H9 (cell line): ENCODE data around the gene C6orf136. TPM values are rescaled to one million over a fixed set of nuclear protein-coding genes. Genes with fewer than 3 reads are reported as not detected.

Experiments used
- DNase-seq: peaks from one replicate; pipeline ENCODE4 v3.0.0-alpha.2; 2017
- H2AFZ ChIP-seq: one replicate; pipeline ENCODE4 v1.6.1; 2013; ENCODE audit warnings: mild to moderate bottlenecking, low read length, control low read depth, moderate library complexity
- H2AK5ac ChIP-seq: 2 replicates; pipeline ENCODE4 v1.6.1; 2013; ENCODE audit warnings: low read length, control low read depth, mixed read lengths; ENCODE audit not compliant: insufficient read length
- H2BK120ac ChIP-seq: one replicate; pipeline ENCODE4 v1.6.1; 2013; ENCODE audit warnings: low read depth, mild to moderate bottlenecking, low read length, control low read depth, inconsistent platforms; ENCODE audit not compliant: poor library complexity, severe bottlenecking
- H2BK12ac ChIP-seq: 2 replicates; pipeline ENCODE4 v1.6.1; 2013; ENCODE audit warnings: low read length, control low read depth, mixed read lengths, low read depth; ENCODE audit not compliant: insufficient read length
- H2BK15ac ChIP-seq: 2 replicates; pipeline ENCODE4 v1.6.1; 2013; ENCODE audit warnings: low read depth, low read length, control low read depth
- H2BK20ac ChIP-seq: one replicate; pipeline ENCODE4 v1.6.1; 2013; ENCODE audit warnings: low read depth, mild to moderate bottlenecking, low read length, control low read depth, inconsistent platforms; ENCODE audit not compliant: poor library complexity, severe bottlenecking
- H2BK5ac ChIP-seq: 2 replicates; pipeline ENCODE4 v1.6.1; 2013; ENCODE audit warnings: low read length, control low read depth, mixed read lengths; ENCODE audit not compliant: insufficient read length
- H3K14ac ChIP-seq: 2 replicates; pipeline ENCODE4 v1.6.1; 2013; ENCODE audit warnings: low read length, control low read depth; ENCODE audit not compliant: insufficient read depth
- H3K18ac ChIP-seq: 2 replicates; pipeline ENCODE4 v1.6.1; 2013; ENCODE audit warnings: low read depth, mild to moderate bottlenecking, mixed read lengths, low read length, control low read depth; ENCODE audit not compliant: insufficient read length
- H3K23ac ChIP-seq: 2 replicates; pipeline ENCODE4 v1.6.1; 2013; ENCODE audit warnings: low read length, control low read depth, mixed read lengths, low read depth; ENCODE audit not compliant: insufficient read length
- H3K23me2 ChIP-seq: 2 replicates; pipeline ENCODE4 v1.6.1; 2013; ENCODE audit warnings: low read depth, mild to moderate bottlenecking, mixed read lengths, low read length, control low read depth; ENCODE audit not compliant: insufficient read length, poor library complexity, severe bottlenecking
- H3K27ac ChIP-seq: 2 replicates; pipeline ENCODE4 v1.5.1; 2013; ENCODE audit warnings: low read length, control low read depth, mixed read lengths, low read depth; ENCODE audit not compliant: insufficient read length
- H3K27me3 ChIP-seq: 2 replicates; pipeline ENCODE4 v1.6.1; 2013; ENCODE audit warnings: low read length, control low read depth, inconsistent platforms; ENCODE audit not compliant: insufficient read depth
- H3K4ac ChIP-seq: 2 replicates; pipeline ENCODE4 v1.6.1; 2013; ENCODE audit warnings: low read depth, mild to moderate bottlenecking, control low read depth, inconsistent platforms, low read length, moderate library complexity
- H3K4me1 ChIP-seq: 2 replicates; pipeline ENCODE4 v1.6.1; 2013; ENCODE audit warnings: low read length, control low read depth, inconsistent platforms; ENCODE audit not compliant: insufficient read depth
- H3K4me2 ChIP-seq: 2 replicates; pipeline ENCODE4 v1.6.1; 2013; ENCODE audit warnings: low read length, control low read depth, mixed read lengths; ENCODE audit not compliant: insufficient read length, insufficient read depth
- H3K56ac ChIP-seq: 2 replicates; pipeline ENCODE4 v1.6.1; 2013; ENCODE audit warnings: low read depth, mild to moderate bottlenecking, mixed read lengths, low read length, control low read depth; ENCODE audit not compliant: insufficient read length
- H3K79me1 ChIP-seq: 2 replicates; pipeline ENCODE4 v1.6.1; 2013; ENCODE audit warnings: low read depth, mild to moderate bottlenecking, moderate library complexity, low read length, control low read depth, inconsistent platforms; ENCODE audit not compliant: insufficient read depth, poor library complexity, severe bottlenecking
- H3K79me2 ChIP-seq: 2 replicates; pipeline ENCODE4 v1.6.1; 2013; ENCODE audit warnings: low read length, control low read depth, inconsistent platforms; ENCODE audit not compliant: insufficient read depth
- H3K9ac ChIP-seq: 2 replicates; pipeline ENCODE4 v1.6.1; 2013; ENCODE audit warnings: low read length, control low read depth, mixed read lengths; ENCODE audit not compliant: insufficient read length; ENCODE audit errors: extremely low read depth
- H3K9me3 ChIP-seq: one replicate; pipeline ENCODE4 v1.6.1; 2013; ENCODE audit warnings: low read depth, low read length, inconsistent platforms; ENCODE audit not compliant: control insufficient read depth
- H3T11ph ChIP-seq: one replicate; pipeline ENCODE4 v1.6.1; 2013; ENCODE audit warnings: mild to moderate bottlenecking, low read length, control low read depth, inconsistent platforms
- H4K20me1 ChIP-seq: one replicate; pipeline ENCODE4 v1.6.1; 2013; ENCODE audit not compliant: control insufficient read depth, insufficient read length, insufficient read depth
- H4K5ac ChIP-seq: 2 replicates; pipeline ENCODE4 v1.6.1; 2013; ENCODE audit warnings: low read depth, mild to moderate bottlenecking, mixed read lengths, low read length, control low read depth; ENCODE audit not compliant: insufficient read length
- H4K8ac ChIP-seq: replicated peaks from 2 replicates; pipeline ENCODE4 v1.6.1; 2013; ENCODE audit warnings: low read length, control low read depth, mixed read lengths, low read depth; ENCODE audit not compliant: insufficient read length
- H4K91ac ChIP-seq: 2 replicates; pipeline ENCODE4 v1.6.1; 2013; ENCODE audit warnings: low read depth, mild to moderate bottlenecking, moderate library complexity, mixed read lengths, low read length, control low read depth; ENCODE audit not compliant: insufficient read length
- H3K27ac Mint-ChIP-seq, 3 experiments: 2 replicates in 2 of 3; 3 replicates in 1 of 3; pipeline ENCODE4 v1.8.0; 2020 to 2021; ENCODE audit warnings: mixed read lengths in 3 of 3, mild to moderate bottlenecking in 1 of 3, moderate library complexity in 1 of 3
- H3K27me3 Mint-ChIP-seq: 2 replicates; pipeline ENCODE4 v1.8.0; 2021; ENCODE audit warnings: low read depth, mild to moderate bottlenecking, moderate library complexity, mixed read lengths
- H3K36me3 Mint-ChIP-seq, 3 experiments: 2 replicates in 2 of 3; 3 replicates in 1 of 3; pipeline ENCODE4 v1.8.0; 2020 to 2021; ENCODE audit warnings: low read depth in 3 of 3, mixed read lengths in 3 of 3; ENCODE audit not compliant: insufficient read depth in 1 of 3
- H3K4me1 Mint-ChIP-seq, 2 experiments: 2 replicates each; pipeline ENCODE4 v1.8.0; 2020; ENCODE audit warnings: mixed read lengths in 2 of 2
- H3K4me3 Mint-ChIP-seq, 2 experiments: 2 replicates in 1 of 2; 3 replicates in 1 of 2; pipeline ENCODE4 v1.8.0; 2020 to 2021; ENCODE audit warnings: mild to moderate bottlenecking in 2 of 2, mixed read lengths in 2 of 2, moderate library complexity in 1 of 2
- H3K9me3 Mint-ChIP-seq, 2 experiments: 2 replicates in 1 of 2; 3 replicates in 1 of 2; pipeline ENCODE4 v1.8.0; 2020; ENCODE audit warnings: mild to moderate bottlenecking in 2 of 2, mixed read lengths in 2 of 2, moderate library complexity in 1 of 2
- CTCF ChIP-seq: fragments of 200-600 bp; sonication (generic); conservative IDR thresholded peaks from 3 replicates; pipeline ENCODE4 v1.8.0; 2021; ENCODE audit warnings: antibody characterized with exemption, mild to moderate bottlenecking
- WGBS: extraction: QIAGEN DNeasy Blood & Tissue Kit; methylation state at CpG from one replicate; pipeline ENCODE4 v1.1.7; 2013; ENCODE audit warnings: missing lambda C conversion rate, low lambda C conversion rate, mixed read lengths; ENCODE audit not compliant: insufficient read length; ENCODE audit errors: extremely low coverage; 5-methylcytosine and 5-hydroxymethylcytosine counted together
- total RNA-seq: library from RNA; stranded (reverse); gene quantifications from 2 replicates; pipeline ENCODE4 v1.2.1, GENCODE V29; 2021

Gene C6orf136
- total RNA-seq, 1 experiment from 2014 or later: 22.2 TPM

GRCh38 chr6:30614843-30615218 lies 32.1 kb upstream of the C6orf136 start:
- Histone ChIP-seq H3K23me2 (peaks cover 21% of the 10 kb centered on the region), H3K4ac (no peak overlapping the region; the same call in 1 of the 2 replicates), H3K4me1 (peaks cover 4% of the 10 kb centered on the region; the same call in 1 of the 2 replicates), H3K4me2 (peak overlapping the region; percentile 89), H4K8ac (no peak overlapping the region), H2AK5ac (no peak overlapping the region), H3K56ac (no peak overlapping the region), H3K27me3 (no peaks in the 10 kb centered on the region), H3K9ac (peak overlapping the region; percentile 99), H3K14ac (no peak overlapping the region), H4K20me1 (no peaks in the 10 kb centered on the region), H2BK120ac (no peak overlapping the region), H4K91ac (no peak overlapping the region), H3K18ac (no peak overlapping the region), H3K23ac (no peak overlapping the region), H4K5ac (no peak overlapping the region), H3K27ac (peak overlapping the region; percentile 90), H2BK20ac (no peak overlapping the region), H2BK12ac (no peak overlapping the region), H3T11ph (no peak overlapping the region), H3K9me3 (no peaks in the 10 kb centered on the region), H2BK5ac (no peak overlapping the region), H2AFZ (no peak overlapping the region), H3K79me1 (peaks cover 4% of the 10 kb centered on the region), H3K79me2 (peaks cover 2% of the 10 kb centered on the region; the same call in 1 of the 2 replicates), H2BK15ac (no peak overlapping the region)
- H3K4me1 Mint-ChIP-seq: peaks cover 38 to 44% of the 10 kb centered on the region in 2 experiments
- TF ChIP-seq CTCF: no peak
- WGBS: no CpG with 5 or more reads among the region's 6 CpGs
- peak overlapping the region; percentile 92 to 97 for H3K4me3 Mint-ChIP-seq
- H3K27me3 Mint-ChIP-seq: no peaks in the 10 kb centered on the region; the same call in 1 of the 2 replicates
- peak overlapping the region; percentile 99 to 100 (median 100) for H3K27ac Mint-ChIP-seq
- peaks cover 32 to 66% (median 48%) of the 10 kb centered on the region in 3 experiments for H3K36me3 Mint-ChIP-seq
- peaks cover 8 to 12% of the 10 kb centered on the region in 2 experiments; a peak in 3 of 5 replicates for H3K9me3 Mint-ChIP-seq
- DNase-seq: peak; percentile 89
